Right hindlimb (tissue), 1 donor: ENCODE data around the gene SLC10A3.

ENCODE experiments used
- DNase-seq: peaks from one replicate; pipeline ENCODE4 v3.0.0-alpha.2; 2018

SLC10A3 gene

DNA sequence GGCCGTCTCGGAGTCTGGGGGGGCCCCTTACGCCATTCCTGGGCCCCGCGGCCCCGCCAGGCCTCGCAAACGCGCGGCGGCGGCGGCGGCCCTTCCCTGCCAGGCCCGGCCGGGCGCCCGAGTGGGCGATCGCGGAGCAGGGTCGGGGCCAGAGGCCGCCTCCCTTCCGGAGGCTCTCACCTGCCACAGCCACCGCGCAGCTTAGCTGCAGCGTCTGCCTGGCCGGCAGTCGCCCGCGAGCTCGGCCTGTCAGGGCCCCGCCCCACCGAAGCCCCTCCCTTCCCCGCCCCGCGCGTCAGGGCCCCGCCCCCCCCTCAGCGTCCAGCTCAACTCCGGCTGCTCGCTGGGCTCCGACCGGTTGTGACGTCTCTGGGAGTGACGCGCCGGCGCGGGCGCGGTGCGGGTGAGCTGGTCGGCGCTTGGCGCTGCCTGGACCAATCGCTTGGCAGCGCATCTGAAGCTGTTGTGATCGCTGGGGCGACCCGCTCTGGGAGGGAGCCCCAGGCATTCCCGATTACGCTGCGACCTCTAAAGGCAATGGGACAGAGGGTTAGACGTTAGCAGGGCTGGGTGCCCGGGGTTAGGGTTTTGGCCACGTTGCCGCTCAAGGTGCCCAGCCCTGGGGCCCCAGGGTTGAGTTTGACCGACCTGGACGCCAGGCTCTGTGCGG is at the start of gene SLC10A3:
TSS of gene SLC10A3 (minus strand) at position 216 of the 670 bp plus-strand sequence. CDS start 1,689 bp downstream, outside the sequence.
- DNase-seq = peak; percentile 95

GRCh38 chrX:154539077-154539476 is 48.6 kb upstream of the SLC10A3 start:
- DNase-seq = no peak

DNA sequence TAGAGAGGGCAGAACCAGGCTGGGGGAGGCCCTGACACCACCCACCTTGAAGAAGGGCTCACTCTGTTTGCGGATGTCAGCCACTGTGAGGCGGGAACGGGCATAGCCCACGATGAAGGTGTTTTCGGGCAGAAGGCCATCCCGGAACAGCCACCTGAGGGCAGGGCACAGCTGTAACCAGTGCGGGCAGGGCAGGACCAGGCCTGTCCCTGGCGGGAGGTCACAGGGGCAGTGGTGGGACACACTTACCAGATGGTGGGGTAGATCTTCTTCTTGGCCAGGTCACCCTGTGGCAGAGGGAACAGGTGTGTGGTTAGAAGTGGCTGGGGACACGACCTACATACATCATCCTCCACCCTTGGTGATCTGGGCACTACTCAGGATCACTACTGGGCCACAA is 45.5 kb upstream of the SLC10A3 start:
- DNase-seq = no peak

- DNase-seq = peak; percentile 89
These were observed 44.3 kb upstream of the SLC10A3 start for GRCh38 chrX:154534526-154535322.

DNA sequence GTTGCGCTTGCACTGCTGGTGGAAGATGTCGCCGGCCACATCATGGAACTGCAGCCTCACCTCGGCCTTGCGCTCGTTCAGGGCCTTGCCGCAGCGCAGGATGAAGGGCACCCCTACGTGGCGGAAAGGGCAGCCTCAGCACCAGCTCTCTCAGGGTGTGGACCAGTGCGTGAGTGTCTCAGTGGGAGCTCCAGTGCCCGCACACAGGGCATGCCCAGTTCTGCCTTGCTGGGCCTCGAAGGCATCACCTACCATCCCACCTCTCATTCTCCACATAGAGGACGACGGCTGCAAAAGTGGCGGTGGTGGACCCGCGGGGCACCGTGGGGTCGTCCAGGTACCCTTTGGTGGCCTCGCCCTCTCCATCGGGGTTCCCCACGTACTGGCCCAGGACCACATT is 42.3 kb upstream of the SLC10A3 start:
- no peak for DNase-seq

GRCh38 chrX:154531626-154532025 is 41.2 kb upstream of the SLC10A3 start:
- DNase-seq = no peak

DNA sequence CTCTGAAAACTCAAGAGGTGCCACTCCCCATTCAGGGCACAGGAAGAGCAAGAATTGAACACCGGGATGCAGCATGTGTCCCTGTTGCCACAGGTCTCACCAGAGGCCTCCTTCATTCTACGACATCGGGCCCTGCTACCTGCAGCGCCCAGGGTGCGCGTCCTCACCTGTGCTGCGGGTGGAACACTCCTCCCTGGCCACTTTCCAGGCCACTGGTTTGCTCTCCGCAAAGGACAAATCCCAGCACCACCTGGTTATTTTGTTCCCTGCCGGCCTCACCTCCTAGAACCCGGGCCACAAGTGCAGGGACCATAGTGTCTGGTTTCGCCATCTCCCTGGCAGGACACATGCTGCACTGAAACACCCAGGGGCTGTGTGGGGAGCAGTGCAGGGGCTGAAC is 39.9 kb upstream of the SLC10A3 start:
- DNase-seq = no peak

GRCh38 chrX:154529206-154529612 is 38.8 kb upstream of the SLC10A3 start:
- DNase-seq = no peak

DNA sequence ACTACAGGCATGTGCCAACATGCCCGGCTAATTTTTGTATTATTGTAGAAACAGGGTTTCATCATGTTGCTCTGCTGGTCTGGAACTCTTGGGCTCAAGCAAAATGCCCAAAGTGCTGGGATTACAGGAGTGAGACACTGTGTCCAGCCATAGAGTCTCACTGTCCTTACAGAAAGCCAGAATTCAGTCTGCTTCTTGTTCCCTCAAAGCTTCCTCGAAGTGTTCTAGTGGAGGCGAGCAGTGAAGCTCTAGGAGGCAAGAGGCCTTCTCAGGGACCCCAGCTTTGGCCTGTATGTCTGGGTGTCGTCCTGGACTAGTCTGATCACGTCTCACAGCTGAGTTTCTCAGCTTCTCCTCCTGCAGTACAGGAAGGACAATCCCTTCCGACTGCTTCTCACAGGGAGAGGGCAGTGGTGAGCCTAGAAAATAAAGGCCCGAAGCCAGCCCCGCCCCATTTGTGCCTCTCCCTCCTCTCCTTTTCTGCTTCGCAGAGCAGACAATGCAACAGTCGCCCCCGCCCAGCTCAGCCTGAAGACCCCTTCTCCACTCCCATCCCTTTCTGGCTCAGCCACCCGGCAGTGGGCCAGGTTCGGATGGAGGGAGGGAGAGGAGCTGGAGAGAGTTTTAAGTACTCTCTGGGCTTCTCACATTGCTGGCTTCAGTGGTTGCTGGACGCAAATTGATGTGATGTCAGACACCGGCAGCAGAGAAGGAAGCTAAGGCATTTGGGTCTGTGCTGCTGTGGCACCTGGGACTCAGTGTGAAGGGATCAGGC is 36.7 kb upstream of the SLC10A3 start:
- DNase-seq = peak; percentile 94

DNA sequence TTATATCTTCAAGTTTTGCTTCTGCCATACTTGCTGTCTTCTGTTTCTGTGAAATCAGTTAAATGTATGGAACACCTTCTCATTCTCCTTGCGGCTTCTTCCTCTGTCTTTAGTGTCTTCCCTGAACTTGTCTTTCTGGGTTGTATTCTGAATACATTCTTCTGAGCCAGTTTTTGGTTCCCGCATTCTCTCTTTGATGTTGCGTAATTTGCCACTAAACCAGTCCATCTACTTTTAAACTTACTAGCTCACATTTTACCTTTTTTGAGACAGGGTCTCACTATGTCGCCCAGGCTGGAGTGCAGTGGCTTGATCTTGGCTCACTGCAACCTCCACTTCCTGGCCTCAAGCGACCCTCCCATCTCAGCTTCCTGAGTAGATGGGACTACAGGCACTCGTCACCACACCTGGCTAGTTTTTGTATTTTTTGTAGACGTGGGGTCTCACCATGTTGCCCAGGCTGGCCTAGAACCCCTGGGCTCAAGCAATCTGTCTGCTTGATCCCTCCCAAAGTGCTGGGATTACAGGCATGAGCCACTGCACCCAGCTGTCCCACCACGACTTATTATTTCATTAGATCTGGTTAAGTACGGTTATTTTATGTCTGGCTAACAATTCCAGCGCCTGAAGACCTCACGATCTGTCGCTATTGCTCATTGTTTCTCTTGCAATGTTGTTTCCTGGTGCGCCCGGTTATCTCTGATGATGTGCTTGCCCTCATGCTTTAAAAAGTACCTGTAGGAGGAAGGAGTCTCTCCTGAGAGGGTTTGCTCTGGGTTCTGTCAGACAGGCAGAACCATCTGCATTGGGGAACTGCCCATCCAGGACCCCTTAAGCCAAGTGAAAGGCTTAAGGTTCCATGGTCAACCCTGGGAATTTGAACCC is 35.4 kb upstream of the SLC10A3 start:
- DNase-seq = no peak

GRCh38 chrX:154519389-154519788 is 29.0 kb upstream of the SLC10A3 start:
- DNase-seq = no peak

DNA sequence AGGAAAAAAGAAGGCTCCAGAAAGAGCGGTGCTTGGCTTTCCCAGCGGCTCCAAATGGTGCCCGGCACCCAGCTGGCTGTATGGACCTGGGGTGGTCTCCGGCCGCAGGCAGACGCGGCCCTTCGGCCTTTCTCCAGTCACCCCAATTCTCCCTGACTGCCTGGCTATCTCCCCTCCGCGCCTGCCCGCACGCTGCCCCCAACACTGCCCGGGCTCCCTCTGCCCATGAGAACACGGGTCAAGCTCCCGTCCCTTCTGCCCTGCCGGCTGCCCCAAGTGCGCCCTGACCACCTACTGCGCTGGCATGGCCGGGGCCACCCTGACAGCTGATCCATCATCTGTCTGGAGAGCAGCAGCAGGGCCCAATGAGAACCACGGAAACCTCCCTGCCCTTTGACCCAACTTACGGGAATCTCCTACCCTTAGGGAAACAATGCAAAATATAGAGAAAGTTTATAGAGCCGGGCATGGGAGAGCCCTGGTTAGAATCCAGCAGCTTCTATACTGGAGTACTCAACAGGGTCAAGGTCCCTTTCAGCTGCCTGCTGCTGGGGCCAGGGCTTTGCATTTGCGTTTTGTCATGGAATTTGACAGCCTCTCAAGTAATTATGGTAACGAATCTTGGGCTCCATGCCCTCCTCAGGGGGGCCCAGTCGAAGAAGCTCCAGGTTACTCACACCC is 26.8 kb upstream of the SLC10A3 start:
- no peak for DNase-seq

DNA sequence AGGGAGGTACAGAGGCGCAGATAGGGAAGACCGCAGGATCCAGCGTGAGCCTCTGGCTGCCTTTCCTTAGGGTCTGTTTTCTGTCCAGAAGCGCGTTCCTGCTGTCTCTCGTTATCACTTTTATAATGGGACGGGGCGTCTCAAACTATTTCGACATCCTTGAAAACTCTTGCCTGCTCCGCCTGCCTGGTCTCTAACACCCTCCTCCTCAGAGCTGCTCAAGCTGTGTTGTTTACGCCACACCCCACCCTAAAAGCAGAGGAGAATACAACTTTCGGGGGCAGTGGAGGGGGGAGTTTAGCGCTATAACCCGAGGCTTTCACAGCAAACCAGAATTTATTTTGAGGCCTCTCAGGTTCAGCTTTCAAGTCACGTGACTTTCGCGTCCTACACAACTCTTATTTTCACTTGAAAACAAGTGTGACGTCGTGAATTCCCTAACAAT is 26.2 kb upstream of the SLC10A3 start:
- DNase-seq = peak; percentile 65

- DNase-seq = peak; percentile 96
These were observed 25.7 kb upstream of the SLC10A3 start, which contains the start of gene FAM3A for GRCh38 chrX:154515966-154516655. FAM3A (minus strand) TSS chrX:154516232; CDS start chrX:154515772, 460 bp downstream.

GRCh38 chrX:154515090-154515965 is 24.9 kb upstream of the SLC10A3 start:
- no peak for DNase-seq

DNA sequence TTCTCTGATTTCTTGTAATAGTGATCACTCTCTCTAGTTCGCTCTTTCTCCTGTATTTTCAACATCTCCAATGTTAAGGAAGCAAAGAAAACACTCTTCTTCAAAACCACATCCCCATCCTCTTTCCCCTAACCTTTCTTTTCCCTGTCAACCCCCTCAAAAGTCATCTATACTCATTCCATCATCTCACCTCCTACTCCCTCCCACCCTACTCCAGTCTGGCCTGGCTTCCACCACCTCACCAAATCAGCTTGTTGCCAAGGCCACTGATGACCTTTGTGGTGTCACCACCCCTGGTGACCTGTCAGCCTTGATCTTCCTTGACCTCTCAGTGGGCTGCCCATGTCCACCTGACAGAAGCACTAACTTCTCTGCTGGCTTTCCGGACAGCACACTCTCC is 23.3 kb upstream of the SLC10A3 start:
- DNase-seq = no peak

- DNase-seq = no peak
These were observed 22.6 kb upstream of the SLC10A3 start for GRCh38 chrX:154512879-154513553.

DNA sequence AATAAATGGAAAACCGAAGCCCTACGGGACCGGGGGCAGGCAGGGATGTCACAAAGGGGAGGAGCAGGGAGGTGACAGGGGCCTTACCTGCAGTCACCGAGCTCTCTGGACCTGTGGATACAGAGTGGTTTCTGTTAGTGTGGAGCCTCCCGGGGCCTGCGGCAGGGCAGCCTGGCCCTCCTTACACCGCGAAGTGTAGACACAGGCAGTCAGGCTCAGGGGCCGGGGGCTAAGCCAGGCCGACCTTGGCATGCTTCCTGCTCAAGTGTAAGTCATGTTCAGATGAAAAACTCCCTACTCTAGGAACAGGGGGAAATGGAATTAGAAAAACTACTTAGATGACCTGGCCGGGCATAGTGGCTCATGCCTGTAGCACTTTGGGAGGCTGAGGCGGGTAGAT is 21.3 kb upstream of the SLC10A3 start:
- DNase-seq = no peak

- no peak for DNase-seq
These were observed 19.0 kb upstream of the SLC10A3 start for GRCh38 chrX:154509455-154509854.

DNA sequence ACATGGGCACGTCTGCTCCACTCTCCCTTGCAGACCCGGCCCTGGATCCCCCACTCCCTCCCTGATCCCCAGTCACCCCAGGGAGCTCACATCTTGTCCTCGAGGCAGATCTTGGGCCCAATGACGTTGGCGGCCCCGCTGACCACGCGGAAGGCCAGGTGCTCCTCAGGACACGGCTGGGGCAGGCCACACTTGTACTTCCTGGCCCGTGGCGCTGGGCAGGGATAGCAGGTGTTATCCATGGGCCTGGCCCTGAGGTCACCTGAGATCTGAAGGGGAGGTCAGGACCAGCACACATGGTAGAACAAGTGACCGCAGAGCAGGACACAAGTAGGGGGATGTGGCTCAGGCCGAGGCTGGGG is 17.9 kb upstream of the SLC10A3 start:
- no peak for DNase-seq
